ENCODE data around the gene GNAO1. TPM values are rescaled to one million over a fixed set of nuclear protein-coding genes. Genes with fewer than 3 reads are reported as not detected.
A peak's percentile ranks its signal among the peaks of the same experiment; 100 is the strongest.

Gene GNAO1
- total RNA-seq, 1 donor from 2014 or later, result 1.2 TPM

DNA sequence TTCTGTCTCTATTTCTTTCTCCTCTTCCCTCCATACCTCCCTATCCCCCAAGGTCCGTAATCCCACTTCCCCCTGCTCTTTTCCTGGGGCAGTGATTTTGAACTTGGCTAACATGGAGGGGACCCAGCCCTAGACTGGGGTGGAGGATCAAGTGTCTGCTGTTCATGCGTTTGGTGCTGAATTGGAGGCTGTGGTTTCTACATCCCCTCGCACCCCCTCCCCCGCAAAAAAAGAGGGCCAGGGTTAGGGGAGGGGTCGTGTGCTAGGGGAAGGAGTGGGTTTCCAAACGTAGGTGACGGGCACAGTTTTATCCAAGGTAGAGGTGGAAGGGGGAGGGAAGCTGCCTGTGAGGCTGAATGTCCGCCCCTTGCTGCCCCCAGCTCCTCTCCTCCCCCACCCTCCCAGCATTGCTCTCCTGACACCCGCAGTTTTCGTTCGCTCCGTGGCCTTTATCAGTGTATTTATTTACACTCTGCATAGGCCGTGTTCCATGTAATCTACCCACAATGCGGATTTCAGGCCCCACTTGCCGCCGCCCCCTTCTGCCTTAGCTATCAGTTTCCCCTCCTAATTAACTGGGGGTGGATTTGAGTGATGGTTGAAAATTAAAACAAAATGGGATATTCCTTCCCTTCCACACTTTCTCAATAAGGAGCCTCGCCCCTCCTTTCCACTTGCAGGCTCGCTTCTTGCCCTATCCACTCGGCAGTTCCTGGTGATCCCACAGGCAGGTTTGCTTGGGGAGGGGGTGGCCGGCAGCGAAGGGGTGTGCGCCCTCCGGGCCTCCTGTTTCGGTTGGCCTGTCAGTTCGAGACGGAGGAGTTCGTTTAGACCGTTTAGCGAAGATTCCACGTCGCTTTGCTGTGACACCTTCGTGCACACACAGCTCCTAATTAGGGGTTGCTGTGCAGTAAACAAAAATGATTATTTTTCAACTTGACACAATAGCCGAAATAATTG is 2.0 kb downstream of the GNAO1 start:
- Mint-ChIP-seq H3K27me3 (ENCODE audit: low read depth) (peaks cover 67% of the 10 kb centered on the region), H3K4me3 (ENCODE audit: unreplicated experiment) (peak overlapping the region; percentile 19), H3K9me3 (ENCODE audit: low read depth) (no peaks in the 10 kb centered on the region), H3K27ac (ENCODE audit: unreplicated experiment) (no peak overlapping the region), H3K4me1 (ENCODE audit: low read depth) (peaks cover 12% of the 10 kb centered on the region), H3K36me3 (ENCODE audit: low read depth) (no peaks in the 10 kb centered on the region)
- no peak for DNase-seq (ENCODE audit: low spot score)
- TF ChIP-seq, protein P1, sequence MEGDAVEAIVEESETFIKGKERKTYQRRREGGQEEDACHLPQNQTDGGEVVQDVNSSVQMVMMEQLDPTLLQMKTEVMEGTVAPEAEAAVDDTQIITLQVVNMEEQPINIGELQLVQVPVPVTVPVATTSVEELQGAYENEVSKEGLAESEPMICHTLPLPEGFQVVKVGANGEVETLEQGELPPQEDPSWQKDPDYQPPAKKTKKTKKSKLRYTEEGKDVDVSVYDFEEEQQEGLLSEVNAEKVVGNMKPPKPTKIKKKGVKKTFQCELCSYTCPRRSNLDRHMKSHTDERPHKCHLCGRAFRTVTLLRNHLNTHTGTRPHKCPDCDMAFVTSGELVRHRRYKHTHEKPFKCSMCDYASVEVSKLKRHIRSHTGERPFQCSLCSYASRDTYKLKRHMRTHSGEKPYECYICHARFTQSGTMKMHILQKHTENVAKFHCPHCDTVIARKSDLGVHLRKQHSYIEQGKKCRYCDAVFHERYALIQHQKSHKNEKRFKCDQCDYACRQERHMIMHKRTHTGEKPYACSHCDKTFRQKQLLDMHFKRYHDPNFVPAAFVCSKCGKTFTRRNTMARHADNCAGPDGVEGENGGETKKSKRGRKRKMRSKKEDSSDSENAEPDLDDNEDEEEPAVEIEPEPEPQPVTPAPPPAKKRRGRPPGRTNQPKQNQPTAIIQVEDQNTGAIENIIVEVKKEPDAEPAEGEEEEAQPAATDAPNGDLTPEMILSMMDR (IDR thresholded peaks at IDR 0.05), result no peak

GRCh38 chr16:56193951-56194726 is 2.9 kb downstream of the GNAO1 start:
- peaks cover 12% of the 10 kb centered on the region for H3K4me1 Mint-ChIP-seq (ENCODE audit: low read depth)
- H3K27me3 Mint-ChIP-seq (ENCODE audit: low read depth), result peaks cover 64% of the 10 kb centered on the region
- peak overlapping the region; percentile 53 for H3K4me3 Mint-ChIP-seq (ENCODE audit: unreplicated experiment)
- no peaks in the 10 kb centered on the region for H3K9me3 Mint-ChIP-seq (ENCODE audit: low read depth)
- no peak for DNase-seq (ENCODE audit: low spot score)
- H3K27ac Mint-ChIP-seq (ENCODE audit: unreplicated experiment), result no peak overlapping the region
- TF ChIP-seq, protein P1 (IDR thresholded peaks at IDR 0.05), result no peak
- no peaks in the 10 kb centered on the region for H3K36me3 Mint-ChIP-seq (ENCODE audit: low read depth)

GRCh38 chr16:56195151-56195550 is 3.9 kb downstream of the GNAO1 start:
- Mint-ChIP-seq H3K4me3 (ENCODE audit: unreplicated experiment) (no peak overlapping the region), H3K4me1 (ENCODE audit: low read depth) (peaks cover 12% of the 10 kb centered on the region), H3K9me3 (ENCODE audit: low read depth) (no peaks in the 10 kb centered on the region), H3K27ac (ENCODE audit: unreplicated experiment) (no peak overlapping the region), H3K36me3 (ENCODE audit: low read depth) (no peaks in the 10 kb centered on the region), H3K27me3 (ENCODE audit: low read depth) (peaks cover 61% of the 10 kb centered on the region)
- TF ChIP-seq, protein P1 (IDR thresholded peaks at IDR 0.05), result no peak
- no peak for DNase-seq (ENCODE audit: low spot score)

GRCh38 chr16:56196381-56196780 is 5.1 kb downstream of the GNAO1 start:
- Mint-ChIP-seq H3K4me3 (ENCODE audit: unreplicated experiment) (no peak overlapping the region), H3K9me3 (ENCODE audit: low read depth) (no peaks in the 10 kb centered on the region), H3K27me3 (ENCODE audit: low read depth) (peaks cover 59% of the 10 kb centered on the region), H3K27ac (ENCODE audit: unreplicated experiment) (no peak overlapping the region), H3K4me1 (ENCODE audit: low read depth) (peaks cover 12% of the 10 kb centered on the region), H3K36me3 (ENCODE audit: low read depth) (no peaks in the 10 kb centered on the region)
- TF ChIP-seq, protein P1 (IDR thresholded peaks at IDR 0.05), result no peak
- DNase-seq (ENCODE audit: low spot score), result no peak
